K562 (cell line): ENCODE data around the gene TBC1D1. TPM values are rescaled to one million over a fixed set of nuclear protein-coding genes. Genes with fewer than 3 reads are reported as not detected.

Source experiments
- ATAC-seq: fragments of 200-7000 bp; cut with Tn5 transposase; 3 replicates; pipeline ENCODE4 v1.9.1; 2020; ENCODE audit warnings: moderate library complexity
- BruUV-seq: library from RNA; stranded (reverse); fragments of 400-500 nt; replicated peaks from 2 replicates; lab custom pipeline; 2021; lab: Mats Ljungman, UMichigan
- CTCF ChIA-PET: fragments of 300-600 bp; formaldehyde crosslinking; extraction: SDS; loops from one replicate; lab custom pipeline; 2021; ENCODE audit warnings: low intra/inter-chr PET ratio; lab: Yijun Ruan, JAX
- POLR2A ChIA-PET: fragments of 300-600, 350-650 bp; sonication (Branson Sonifier 250); formaldehyde crosslinking; extraction: SDS; loops from one replicate; lab custom pipeline; 2021; ENCODE audit warnings: antibody characterized with exemption, inconsistent platforms; lab: Yijun Ruan, JAX
- DNase-seq, 4 experiments: peaks; one replicate each; pipeline versions ENCODE4 v3.0.0 to v3.0.0-alpha.2; 2011 to 2018; ENCODE audit warnings: low spot score in 3 of 4, mixed read lengths in 3 of 4; ENCODE audit errors: extremely low read depth in 1 of 4
- FAIRE-seq: peaks from 2 replicates; lab custom pipeline; 2011; peaks lifted over from hg19 to GRCh38; lab: Jason Lieb, UNC
- H2AFZ ChIP-seq: 2 replicates; pipeline ENCODE4 v1.6.0; 2011; ENCODE audit warnings: low read depth, low read length, control low read depth, inconsistent platforms
- H3K27ac ChIP-seq: fragments of 200-600 bp; 3 replicates; pipeline ENCODE4 v1.8.0; 2011; ENCODE audit warnings: low read depth, mild to moderate bottlenecking, control low read depth, inconsistent platforms, low read length, moderate library complexity, mixed read lengths; ENCODE audit errors: extremely low read depth
- H3K27me3 ChIP-seq, 2 experiments: fragments of 300-600 bp in 1 of 2; 2 replicates in 1 of 2; 3 replicates in 1 of 2; pipeline versions ENCODE4 v1.6.0 to v1.8.0; 2011; ENCODE audit warnings: inconsistent platforms in 2 of 2, low read length in 2 of 2, mild to moderate bottlenecking in 1 of 2, mixed read lengths in 1 of 2, moderate library complexity in 1 of 2; ENCODE audit not compliant: control insufficient read depth in 2 of 2, insufficient read depth in 2 of 2
- H3K36me3 ChIP-seq: fragments of 300-600 bp; 3 replicates; pipeline ENCODE4 v1.8.0; 2011; ENCODE audit warnings: mild to moderate bottlenecking, low read length, inconsistent platforms; ENCODE audit not compliant: control insufficient read depth, insufficient read depth
- H3K4me1 ChIP-seq, 2 experiments: fragments of 200-600 bp in 1 of 2; replicated peaks in 1 of 2; 2 replicates in 1 of 2; 3 replicates in 1 of 2; pipeline versions ENCODE4 v1.5.1 to v1.8.0; 2011; ENCODE audit warnings: inconsistent platforms in 2 of 2, low read length in 2 of 2, mild to moderate bottlenecking in 1 of 2, mixed read lengths in 1 of 2, moderate library complexity in 1 of 2; ENCODE audit not compliant: control insufficient read depth in 2 of 2, insufficient read depth in 2 of 2
- H3K4me2 ChIP-seq: 2 replicates; pipeline ENCODE4 v1.6.1; 2011; ENCODE audit warnings: low read length, control low read depth, inconsistent platforms, mixed read lengths; ENCODE audit not compliant: insufficient read depth
- H3K4me3 ChIP-seq: fragments of 200-600 bp; sonication (generic), shearing (Covaris generic); 2 replicates; pipeline ENCODE4 v1.5.1; 2016; ENCODE audit warnings: control low read depth, inconsistent platforms
- H3K79me2 ChIP-seq: fragments of 200-600 bp; 3 replicates; pipeline ENCODE4 v1.8.0; 2011; ENCODE audit warnings: low read length, inconsistent platforms; ENCODE audit not compliant: control insufficient read depth, insufficient read depth
- H3K9ac ChIP-seq, 2 experiments: 2 replicates each; pipeline versions ENCODE4 v1.6.0 to v1.6.1; 2011; ENCODE audit warnings: low read depth in 2 of 2, low read length in 2 of 2, control low read depth in 1 of 2, inconsistent platforms in 1 of 2, mild to moderate bottlenecking in 1 of 2, mixed read lengths in 1 of 2; ENCODE audit not compliant: insufficient read depth in 1 of 2
- H3K9me1 ChIP-seq: one replicate; pipeline ENCODE4 v1.6.0; 2011; ENCODE audit warnings: inconsistent platforms, mild to moderate bottlenecking, low read length, moderate library complexity; ENCODE audit not compliant: control insufficient read depth, insufficient read depth
- H3K9me3 ChIP-seq: replicated peaks from 2 replicates; pipeline ENCODE4 v1.5.1; 2011; ENCODE audit warnings: low read depth, low read length, inconsistent platforms; ENCODE audit not compliant: control insufficient read depth, insufficient read depth
- H4K20me1 ChIP-seq: replicated peaks from 2 replicates; pipeline ENCODE4 v1.6.1; 2011; ENCODE audit warnings: low read length, inconsistent platforms, mixed read lengths; ENCODE audit not compliant: control insufficient read depth, insufficient read depth
- SLC30A9 ChIP-seq: fragments of 250-450 bp; sonication (Bioruptor Pico); IDR thresholded peaks from 2 replicates; pipeline ENCODE4 v1.8.0; 2022; ENCODE audit warnings: mild to moderate bottlenecking, moderate library complexity
- ZBTB11 ChIP-seq, 3 experiments: fragments of 200-800 bp in 1 of 3; fragments of 250-450 bp in 1 of 3; fragments of 450-650 bp in 1 of 3; sonication (Bioruptor Pico) in 1 of 3; sonication (Bioruptor generic) in 1 of 3; formaldehyde crosslinking in 1 of 3; IDR thresholded peaks; 2 replicates each; pipeline versions ENCODE4 v1.6.1 to v1.8.0; 2016 to 2022; ENCODE audit warnings: mild to moderate bottlenecking in 2 of 3, missing genetic modification characterization in 2 of 3, missing compliant biosample characterization in 1 of 3, moderate library complexity in 1 of 3
- WGBS: fragments of 100-300 bp; shearing (Covaris generic); methylation state at CpG from one replicate; pipeline ENCODE4 v1.1.6; 2016; ENCODE audit warnings: low coverage, mixed read lengths; ENCODE audit not compliant: insufficient coverage; ENCODE audit errors: missing lambda C conversion rate; 5-methylcytosine and 5-hydroxymethylcytosine counted together
- in situ Hi-C: fragments of 300-500 bp; cut with MboI; formaldehyde crosslinking; loops from 4 replicates; pipeline ENCODE4 v1.15.0; 2018; ENCODE audit warnings: inconsistent platforms, mixed read lengths
- intact Hi-C: fragments of 100-400 bp; cut with micrococcal nuclease; formaldehyde crosslinking; loops from 2 replicates; pipeline ENCODE4 v1.14.2; 2022
- polyA plus RNA-seq, 8 experiments: library from polyadenylated mRNA; depleted of rRNA in 4 of 8; stranded (reverse) in 5 of 8; unstranded in 3 of 8; fragments of >200 nt; fragmentation: Nextera tagmentation in 2 of 8; fragmentation: Illumina TruSeq in 1 of 8; extraction: Ambion mirVana in 2 of 8; extraction: Trizol in 1 of 8; gene quantifications; 2 replicates each; pipeline versions ENCODE4 v1.2.1 to v1.2.3, GENCODE V29; 2011 to 2014; ENCODE audit warnings: inconsistent platforms in 1 of 8, missing spikeins in 1 of 8
- total RNA-seq, 7 experiments: library from RNA; depleted of rRNA in 6 of 7; stranded (reverse); fragments of >200 nt in 6 of 7; fragmentation: Illumina TruSeq in 2 of 7; extraction: Trizol in 2 of 7; gene quantifications; 2 replicates each; pipeline versions ENCODE4 v1.2.1 to v1.2.3, GENCODE V29; 2011 to 2021; ENCODE audit warnings: low replicate concordance in 1 of 7

TBC1D1 gene
- total and polyA plus RNA-seq, 9 of the 15 experiments (the other 6 are each of a cell fraction or from before 2014, with no cell fraction given): 0.59 to 14.2 (median 8.8) TPM

DNA sequence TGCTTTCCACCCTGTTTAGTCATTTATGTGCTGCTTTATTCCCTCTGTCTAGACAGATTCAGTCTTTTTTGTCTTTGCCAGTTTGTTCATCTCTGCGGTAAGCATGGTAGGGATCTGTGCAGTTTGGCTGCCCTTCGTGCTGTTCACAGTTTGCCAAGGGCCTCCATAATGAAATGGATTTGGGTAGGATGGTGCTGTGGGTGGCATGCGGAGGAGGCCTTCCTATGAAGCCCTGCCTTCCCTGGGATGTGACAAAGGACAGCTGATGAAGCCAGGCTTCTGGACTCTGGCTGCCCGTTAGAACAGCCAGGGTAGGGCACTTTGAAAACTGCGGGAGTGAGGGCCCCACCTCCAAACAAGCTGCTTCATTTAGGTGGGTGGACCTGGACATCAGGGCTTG lies 116.8 kb downstream of the TBC1D1 start:
- 10% methylated on average over 5 of the region's 5 CpGs for WGBS
- POLR2A ChIA-PET: interaction anchor here (0.7 to 1.0 kb wide), 2 partner anchors 14 kb away, joined by 3 to 4 read pairs; no protein-coding TSS in a partner anchor

More for the DNA sequence above, 116.8 kb downstream of the TBC1D1 start:
- FAIRE-seq (no peak), DNase-seq (no peak), ATAC-seq (no peak)
- Histone ChIP-seq H3K9ac (no peak overlapping the region), H3K4me3 (no peak overlapping the region), H3K9me3 (no peaks in the 10 kb centered on the region), H3K27me3 (peaks cover 7 to 33% of the 10 kb centered on the region in 2 experiments), H3K4me2 (no peak overlapping the region), H3K9me1 (no peaks in the 10 kb centered on the region), H2AFZ (no peak overlapping the region), H4K20me1 (peaks cover 9% of the 10 kb centered on the region), H3K27ac (no peak overlapping the region), H3K36me3 (no peaks in the 10 kb centered on the region), H3K79me2 (no peaks in the 10 kb centered on the region), H3K4me1 (no peaks in the 10 kb centered on the region)
- TF ChIP-seq SLC30A9 (CRISPR knock-in tag) (no peak), ZBTB11 (CRISPR knock-in tag; IDR thresholded peaks at IDR 0.05) (no peak)
- in situ Hi-C loops: no loop called here
- no TSS peak for BruUV-seq
- CTCF ChIA-PET: no interaction called here
- intact Hi-C loops: no loop called here
